ENCODE measurements around the gene U2AF1L4. TPM values are rescaled to one million over a fixed set of nuclear protein-coding genes. Genes with fewer than 3 reads are reported as not detected.

U2AF1L4 gene
- total RNA-seq, 2 donors from 2014 or later: 14.6 to 45.0 TPM

- peak overlapping the region; percentile 73 to 79 for H3K27ac ChIP-seq
- H3K4me3 ChIP-seq: peak overlapping the region; percentile 27 to 97
- no peaks in the 10 kb centered on the region for H3K9me3 ChIP-seq
- H3K27me3 ChIP-seq (replicated peaks; ENCODE audit: insufficient read depth): no peaks in the 10 kb centered on the region
- DNase-seq (ENCODE audit: low spot score): no peak
- 30% methylated on average over 17 of the region's 17 CpGs for WGBS
- peaks cover 6% of the 10 kb centered on the region for H3K4me1 ChIP-seq (replicated peaks)
- intact Hi-C loops (cut with DNase I): loop anchor here (5.0 to 10.0 kb wide), 2 partner anchors 182 to 300 kb away; partner anchors contain the start of genes LRFN3, THAP8 and WDR62
- peaks cover 0 to 17% of the 10 kb centered on the region in 2 donors for H3K36me3 ChIP-seq
- no peak for TF ChIP-seq POLR2AphosphoS5 (IDR thresholded peaks at IDR 0.05)
- no peak for TF ChIP-seq CTCF (IDR thresholded peaks at IDR 0.05)
- no peak for TF ChIP-seq POLR2A (IDR thresholded peaks at IDR 0.05)
Observed at GRCh38 chr19:35755131-35755549, 9.9 kb upstream of the U2AF1L4 start.

GRCh38 chr19:35754370-35755130, 9.3 kb upstream of the U2AF1L4 start:
- peaks cover 4% of the 10 kb centered on the region for H3K4me1 ChIP-seq (replicated peaks)
- no peak overlapping the region for H3K4me3 ChIP-seq
- 78% methylated on average over 13 of the region's 13 CpGs for WGBS
- intact Hi-C loops (cut with DNase I): loop anchor here (5.0 to 10.0 kb wide), 2 partner anchors 183 to 300 kb away; partner anchors contain the start of genes LRFN3, THAP8 and WDR62
- no peak for TF ChIP-seq POLR2AphosphoS5 (IDR thresholded peaks at IDR 0.05)
- TF ChIP-seq CTCF (IDR thresholded peaks at IDR 0.05): no peak
- no peak for TF ChIP-seq POLR2A (IDR thresholded peaks at IDR 0.05)
- H3K36me3 ChIP-seq: peaks cover 0 to 17% of the 10 kb centered on the region in 2 donors
- no peaks in the 10 kb centered on the region for H3K27me3 ChIP-seq (replicated peaks; ENCODE audit: insufficient read depth)
- DNase-seq (ENCODE audit: low spot score): no peak
- H3K27ac ChIP-seq: peak overlapping the region; percentile 73 to 79
- H3K9me3 ChIP-seq: no peaks in the 10 kb centered on the region

- no peak for DNase-seq (ENCODE audit: low spot score)
- no peak for TF ChIP-seq POLR2AphosphoS5 (IDR thresholded peaks at IDR 0.05)
- H3K27ac ChIP-seq: no peak overlapping the region
Observed at GRCh38 chr19:35753634-35754369, 8.6 kb upstream of the U2AF1L4 start.

GRCh38 chr19:35752746-35753350, 7.6 kb upstream of the U2AF1L4 start:
- intact Hi-C loops (cut with DNase I): loop anchor here (10.0 kb wide), 1 partner anchor 302 kb away; the partner anchor contains the start of genes THAP8 and WDR62
- no peak for DNase-seq (ENCODE audit: low spot score)
- no peak overlapping the region for H3K27ac ChIP-seq

More at GRCh38 chr19:35753634-35754369, 8.6 kb upstream of the U2AF1L4 start:
- H3K36me3 ChIP-seq: peaks cover 0 to 17% of the 10 kb centered on the region in 2 donors
- peaks cover 5% of the 10 kb centered on the region for H3K4me1 ChIP-seq (replicated peaks)
- intact Hi-C loops (cut with DNase I): loop anchor here (10.0 kb wide), 1 partner anchor 301 kb away; the partner anchor contains the start of genes THAP8 and WDR62
- no peaks in the 10 kb centered on the region for H3K27me3 ChIP-seq (replicated peaks; ENCODE audit: insufficient read depth)
- H3K4me3 ChIP-seq: no peak overlapping the region
- H3K9me3 ChIP-seq: no peaks in the 10 kb centered on the region
- WGBS: 93% methylated on average over 20 of the region's 20 CpGs

More at GRCh38 chr19:35752746-35753350, 7.6 kb upstream of the U2AF1L4 start:
- Histone ChIP-seq H3K4me1 (replicated peaks) (peaks cover 5% of the 10 kb centered on the region), H3K4me3 (no peak overlapping the region), H3K36me3 (peaks cover 0 to 17% of the 10 kb centered on the region in 2 donors), H3K27me3 (replicated peaks; ENCODE audit: insufficient read depth) (no peaks in the 10 kb centered on the region), H3K9me3 (no peaks in the 10 kb centered on the region)
- TF ChIP-seq POLR2AphosphoS5 (IDR thresholded peaks at IDR 0.05) (no peak), POLR2A (IDR thresholded peaks at IDR 0.05) (no peak), CTCF (IDR thresholded peaks at IDR 0.05) (no peak)
- 95% methylated on average over 20 of the region's 20 CpGs for WGBS
